HG03060 (cell line): Measurements from ENCODE around the gene NDUFB4.

Source experiments
- ATAC-seq: cut with Tn5 transposase; IDR thresholded peaks from one replicate; pipeline ENCODE4 v1.9.1; 2021; ENCODE audit warnings: low read depth, moderate number of reproducible peaks; ENCODE audit not compliant: unreplicated experiment

NDUFB4 gene

DNA sequence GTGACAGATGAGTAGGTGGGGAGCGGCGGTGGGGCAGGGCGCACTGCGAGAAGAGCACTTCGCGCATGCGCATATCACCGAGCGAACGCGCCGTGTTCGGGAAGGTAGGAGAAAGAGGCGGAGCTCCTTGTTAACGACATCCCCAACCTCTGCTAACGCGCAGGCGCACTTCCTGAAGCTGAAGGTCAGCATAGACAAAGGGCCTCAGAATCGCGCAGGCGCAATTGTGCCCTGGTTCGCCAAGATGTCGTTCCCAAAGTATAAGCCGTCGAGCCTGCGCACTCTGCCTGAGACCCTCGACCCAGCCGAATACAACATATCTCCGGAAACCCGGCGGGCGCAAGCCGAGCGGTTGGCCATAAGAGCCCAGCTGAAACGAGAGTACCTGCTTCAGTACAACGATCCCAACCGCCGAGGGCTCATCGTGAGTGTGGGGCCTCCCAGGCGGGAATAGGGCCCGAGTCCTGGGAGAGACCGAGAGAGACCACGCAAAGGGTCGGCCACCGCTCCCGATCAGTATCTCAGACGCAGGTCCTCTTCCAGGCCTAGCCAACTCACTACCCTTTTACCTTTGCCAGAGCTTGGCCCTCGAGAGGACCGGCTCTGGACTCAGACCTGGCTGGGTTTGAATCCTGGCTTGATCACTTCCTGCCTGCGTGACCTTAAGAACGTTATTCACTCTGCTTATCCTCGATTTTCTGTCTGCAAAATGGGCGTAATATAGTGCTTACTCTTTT is at the start of gene NDUFB4:
Gene NDUFB4, plus strand, starts transcription at position 221 of the 737 bp plus-strand sequence. Its CDS starts 24 bp downstream, at position 245.
- peak; percentile 95 for ATAC-seq

DNA sequence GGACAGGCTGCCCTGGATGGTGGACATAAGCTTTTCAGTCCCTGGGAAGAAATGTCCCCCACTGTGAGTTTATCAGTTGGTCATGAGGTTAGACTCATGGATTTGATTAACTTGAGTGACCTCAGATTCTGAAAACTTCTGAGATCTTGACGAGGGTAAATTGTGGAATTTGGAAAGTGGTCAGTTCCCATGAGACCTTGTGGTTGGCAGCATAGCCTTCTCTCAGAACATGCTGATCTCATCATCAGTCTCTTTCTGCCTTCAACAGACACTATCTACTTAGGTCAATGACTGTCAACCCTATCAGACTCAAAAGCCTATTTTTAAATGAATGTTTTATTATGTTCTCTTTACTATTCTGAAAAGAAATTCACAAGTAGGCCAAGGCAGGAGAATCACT is 45.6 kb upstream of the NDUFB4 start:
- ATAC-seq: no peak

DNA sequence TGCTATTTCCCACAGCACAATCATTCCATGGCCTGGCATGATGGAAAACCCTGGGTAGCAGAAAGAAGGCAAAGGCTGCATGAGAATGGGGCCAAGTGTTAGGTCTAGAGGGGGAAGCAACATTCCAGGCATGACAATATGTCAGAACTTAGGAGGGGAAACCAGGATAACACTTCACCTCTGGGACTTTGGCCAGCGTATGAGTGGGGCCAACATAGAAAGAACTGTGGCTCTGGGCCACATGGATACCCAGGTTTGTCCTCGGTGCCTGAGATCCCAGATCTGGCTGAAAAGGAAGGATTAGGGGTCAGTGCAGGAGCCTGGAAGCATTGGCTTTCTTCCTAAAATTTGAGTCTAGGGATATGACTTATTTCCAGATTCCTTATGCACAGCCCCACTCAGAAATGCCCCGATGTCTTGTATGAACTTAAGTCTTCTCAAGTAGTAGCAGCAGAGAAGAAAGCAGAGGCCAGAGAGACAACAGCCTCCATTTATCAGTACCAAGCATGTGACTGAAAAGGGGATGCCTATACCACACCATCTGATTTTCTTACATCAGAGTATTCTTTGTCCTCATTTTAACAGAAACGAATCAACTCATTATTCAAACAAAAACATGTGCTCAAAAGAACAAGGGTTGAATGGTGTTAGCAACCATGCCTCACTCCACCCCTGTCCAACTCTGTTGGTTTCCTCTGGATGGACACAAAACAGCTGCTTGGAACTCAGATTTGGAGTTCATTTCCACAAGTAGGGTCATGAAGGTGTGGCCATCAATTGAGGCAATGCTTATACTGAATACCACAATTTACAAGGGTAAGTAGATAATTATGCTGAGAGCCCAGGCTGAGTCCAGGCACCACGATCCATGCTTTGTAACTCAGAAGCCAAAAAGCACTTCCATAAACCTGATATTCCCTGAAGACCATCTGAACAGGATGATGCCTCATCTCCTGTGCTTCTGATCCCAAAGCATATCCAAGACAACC is 43.7 kb upstream of the NDUFB4 start:
- ATAC-seq: no peak

DNA sequence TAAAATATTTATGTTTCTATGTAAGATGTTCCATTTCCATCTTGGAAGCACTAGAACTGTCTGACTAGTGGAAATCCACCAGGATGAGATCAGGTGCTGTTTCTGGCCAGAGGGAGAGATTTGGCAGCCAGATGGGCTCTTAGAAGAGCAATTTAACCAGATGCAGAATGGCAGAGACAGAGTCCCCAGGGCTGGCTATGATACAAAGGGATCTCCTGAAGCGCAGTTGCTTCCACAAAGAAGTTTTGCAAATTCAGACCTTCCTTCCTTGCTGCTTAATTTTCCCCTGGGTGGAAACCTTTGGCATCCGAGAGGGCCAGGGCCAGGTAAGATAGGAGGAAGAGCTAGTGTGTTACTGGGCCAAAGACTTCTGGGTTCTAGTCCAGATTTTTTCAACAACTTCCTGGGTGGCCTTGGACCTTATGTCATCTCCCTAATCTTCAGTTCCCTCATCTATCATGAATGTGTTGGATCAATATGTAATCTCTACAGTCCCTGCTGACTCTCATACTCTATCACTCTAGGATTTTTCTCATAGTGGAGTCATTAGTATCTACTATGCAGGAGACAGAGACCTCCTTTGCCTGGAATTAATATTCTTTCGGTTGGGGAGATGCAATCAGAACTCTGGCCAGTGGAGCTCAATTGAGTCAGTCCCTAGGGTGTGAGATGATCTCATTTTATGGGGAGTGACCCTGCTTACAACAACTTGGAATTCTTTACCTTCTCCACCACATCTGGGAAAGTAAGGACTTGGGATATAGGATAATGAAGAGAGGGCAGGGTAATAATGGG is 41.1 kb upstream of the NDUFB4 start:
- ATAC-seq: no peak

DNA sequence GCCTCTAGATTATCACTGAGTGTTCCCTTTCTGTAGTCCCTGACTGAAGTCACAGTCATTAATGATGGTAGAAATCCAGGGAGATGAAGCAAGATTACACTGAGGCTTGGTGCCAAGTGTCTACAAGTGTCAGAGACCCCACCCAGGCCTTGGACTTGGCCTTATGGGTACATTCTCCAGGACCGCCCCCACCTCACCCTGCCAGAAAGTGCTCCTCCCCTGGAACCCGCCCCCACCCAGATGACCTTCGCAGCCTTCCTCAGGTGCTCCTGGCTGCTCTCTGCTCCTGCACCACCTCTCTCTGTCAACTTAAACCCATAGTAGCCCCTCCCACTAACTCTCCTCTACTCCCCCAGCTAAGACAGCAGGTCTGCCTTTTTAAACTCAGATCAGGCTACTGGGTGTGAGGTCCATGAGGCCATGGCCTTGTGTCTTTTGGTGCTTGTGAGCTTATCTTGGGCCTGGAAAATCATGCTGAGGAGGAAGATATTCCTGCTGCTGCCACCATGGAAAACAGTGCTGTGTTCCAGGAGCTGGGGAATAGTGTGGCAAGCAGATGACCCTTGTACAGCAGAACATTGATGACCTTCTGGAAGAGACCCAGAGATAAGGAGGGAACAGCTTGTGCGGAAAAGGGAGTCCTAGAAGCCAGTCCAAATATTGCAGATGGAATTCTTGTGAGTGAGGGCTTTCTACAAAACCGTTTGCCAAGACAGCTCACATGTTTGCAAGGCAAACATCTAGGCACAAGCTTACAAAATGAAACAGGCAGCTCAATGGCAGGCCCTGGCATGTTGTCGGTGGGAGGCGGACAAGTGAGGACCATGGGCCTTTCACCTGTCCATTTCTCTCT is 40.3 kb upstream of the NDUFB4 start:
- ATAC-seq: no peak

DNA sequence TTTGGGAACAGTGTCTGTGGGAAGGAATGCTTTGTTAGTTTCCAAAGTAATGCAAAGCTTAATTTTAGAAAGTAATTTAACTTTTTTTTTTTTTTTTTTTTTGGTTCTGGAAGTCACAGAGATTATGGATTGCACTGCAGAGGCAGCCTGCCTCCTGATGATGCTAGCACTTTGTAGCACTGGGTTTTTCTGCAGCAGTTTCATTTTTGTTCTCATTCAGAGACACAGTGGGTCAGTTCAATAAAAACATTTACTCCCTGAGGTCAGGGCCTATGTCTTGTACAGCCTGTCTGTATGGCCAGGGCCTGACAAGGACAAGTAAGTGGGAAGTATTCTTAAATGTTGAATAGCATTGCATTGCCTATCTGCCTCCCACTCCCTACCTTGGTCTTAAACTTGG is 39.0 kb upstream of the NDUFB4 start:
- no peak for ATAC-seq

DNA sequence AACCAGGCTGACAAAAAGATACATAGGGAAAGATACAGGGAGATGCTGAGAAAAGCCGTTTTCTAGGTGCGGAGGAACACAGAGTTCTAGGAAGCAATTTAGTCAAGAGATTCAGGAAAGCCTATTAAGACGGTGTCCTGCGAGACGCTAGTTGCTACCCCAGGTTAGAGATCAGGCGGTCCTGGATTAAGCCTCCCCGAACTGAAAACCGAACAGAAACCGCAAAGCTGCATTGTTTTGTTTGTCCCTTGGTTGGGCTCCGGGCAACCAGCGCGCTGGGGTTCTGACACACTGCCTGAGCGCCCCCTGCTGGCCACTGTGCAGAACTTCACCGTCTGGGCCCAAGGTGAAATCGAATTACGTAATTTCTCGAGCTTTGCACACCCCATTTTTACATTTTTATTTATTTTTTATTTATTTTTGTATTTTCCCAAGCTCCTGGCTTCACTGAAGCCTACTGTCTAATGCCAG is 37.3 kb upstream of the NDUFB4 start:
- peak; percentile 82 for ATAC-seq

DNA sequence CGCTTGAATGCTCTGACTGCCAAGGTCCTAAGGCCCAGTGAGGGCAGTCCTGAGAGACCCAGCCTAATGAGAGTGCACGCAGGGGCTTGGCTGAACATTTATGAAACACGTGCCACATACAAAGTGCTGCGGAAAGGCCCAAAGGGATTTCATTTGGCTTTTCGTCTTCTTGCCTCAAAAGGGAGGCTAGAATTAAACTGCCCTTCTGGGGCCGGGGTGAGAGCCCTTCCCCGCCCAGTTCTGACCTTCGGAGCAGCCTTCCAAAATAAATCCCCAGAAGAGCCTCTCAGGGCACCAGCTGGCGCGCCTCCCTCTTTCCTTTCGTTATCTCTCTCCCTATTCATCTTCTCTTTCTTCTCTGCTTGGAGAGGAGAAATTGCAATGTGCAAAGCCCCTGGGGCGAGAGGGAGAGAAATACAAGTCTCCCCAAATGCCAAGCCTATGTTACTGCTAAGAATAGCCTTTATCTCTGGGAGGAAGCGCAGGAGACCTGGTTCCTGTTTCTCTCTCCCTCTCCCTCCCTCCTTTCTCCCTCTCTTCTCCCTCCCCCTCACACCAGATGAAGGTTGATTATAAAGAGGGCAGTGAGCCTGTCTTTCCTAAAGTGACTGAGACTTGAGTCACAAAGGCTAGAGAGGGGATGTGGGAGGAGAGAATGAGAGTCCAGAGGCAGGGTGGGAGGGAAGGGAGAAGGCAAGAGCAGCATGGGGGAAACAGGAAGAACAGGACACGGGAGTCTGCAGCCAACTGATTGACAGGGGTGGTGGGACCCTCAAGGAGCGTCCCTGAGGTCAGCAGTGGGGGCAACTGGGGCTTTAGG is 36.7 kb upstream of the NDUFB4 start:
- ATAC-seq: peak; percentile 16

DNA sequence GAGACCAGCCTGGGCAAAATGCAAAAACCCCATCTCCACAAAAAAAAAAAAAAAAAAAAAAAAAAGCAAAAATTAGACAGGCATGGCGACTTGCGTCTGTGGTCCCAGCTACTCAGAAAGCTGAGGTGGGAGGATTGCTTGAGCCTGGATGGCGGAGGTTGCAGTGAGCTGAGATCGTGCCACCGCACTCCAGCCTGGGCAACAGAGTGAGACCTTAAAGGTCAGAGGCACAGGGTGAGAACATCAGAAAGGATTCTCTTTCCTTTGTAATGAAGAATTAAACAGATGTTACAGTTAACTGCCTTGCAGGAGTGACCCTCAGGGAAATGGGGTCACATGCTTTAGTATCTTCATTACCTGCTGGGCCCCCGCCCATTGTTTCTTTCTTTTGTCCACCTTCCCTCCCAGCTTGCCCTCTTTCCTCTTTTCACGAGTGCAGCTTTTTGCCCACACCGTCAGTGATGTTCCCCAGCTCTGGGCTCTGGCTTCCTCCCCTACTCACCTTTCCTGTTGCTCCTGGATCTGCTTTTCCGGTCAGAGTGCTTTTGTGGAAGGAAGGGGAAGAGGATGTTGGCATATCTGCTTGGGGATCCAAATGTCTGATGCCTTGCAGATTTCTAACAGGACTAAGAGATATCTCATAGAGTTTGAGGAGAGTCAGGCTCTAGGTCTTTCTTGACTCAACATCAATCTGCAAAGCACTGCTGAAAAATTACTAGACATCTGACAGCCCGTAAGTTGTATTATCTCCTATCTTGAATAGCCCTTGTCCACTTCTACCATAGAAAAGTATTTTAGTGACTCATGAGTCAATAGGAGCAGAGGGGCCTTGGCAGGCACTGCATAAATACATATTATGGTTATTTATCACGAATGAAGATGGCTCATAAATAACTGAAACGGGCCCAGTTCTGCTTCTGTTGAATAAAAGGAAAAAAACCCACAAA is 35.6 kb upstream of the NDUFB4 start:
- ATAC-seq: no peak

DNA sequence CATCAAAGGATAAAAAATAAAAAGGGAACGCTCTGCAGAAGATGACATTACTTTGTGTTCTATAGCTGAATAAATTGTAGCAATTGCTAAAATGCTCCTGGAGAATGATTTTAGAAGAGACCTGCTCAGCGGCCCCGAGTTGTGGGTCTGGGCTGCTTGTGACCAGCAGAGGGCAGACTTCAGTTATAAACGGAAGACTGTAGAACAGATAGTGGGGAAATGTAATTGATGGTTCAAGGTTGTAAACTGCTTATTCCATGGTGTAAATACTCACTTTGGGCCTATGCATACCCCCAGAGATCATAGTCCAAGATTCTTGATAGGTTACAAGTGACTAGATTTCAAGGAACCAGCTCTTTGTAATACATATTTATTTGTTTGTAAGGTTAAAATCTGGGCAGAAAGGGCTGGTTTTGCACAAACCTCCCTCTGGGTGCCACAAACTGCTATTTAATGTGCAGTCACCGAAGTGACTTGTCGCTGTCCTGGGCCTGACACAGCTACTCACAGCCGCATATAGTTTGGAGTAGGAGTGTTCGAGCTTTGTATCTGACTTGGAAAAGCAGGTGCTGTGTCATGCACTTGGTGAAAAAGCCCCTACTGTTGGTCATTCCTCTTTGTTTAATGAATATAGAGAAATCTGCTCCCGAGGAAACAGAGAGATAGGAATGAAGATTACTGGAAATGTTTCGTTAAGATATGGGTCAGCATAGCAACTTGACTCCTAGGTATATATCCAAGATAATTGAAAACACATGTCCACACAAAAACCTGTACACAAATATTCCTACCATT is 34.7 kb upstream of the NDUFB4 start:
- ATAC-seq: peak; percentile 37

DNA sequence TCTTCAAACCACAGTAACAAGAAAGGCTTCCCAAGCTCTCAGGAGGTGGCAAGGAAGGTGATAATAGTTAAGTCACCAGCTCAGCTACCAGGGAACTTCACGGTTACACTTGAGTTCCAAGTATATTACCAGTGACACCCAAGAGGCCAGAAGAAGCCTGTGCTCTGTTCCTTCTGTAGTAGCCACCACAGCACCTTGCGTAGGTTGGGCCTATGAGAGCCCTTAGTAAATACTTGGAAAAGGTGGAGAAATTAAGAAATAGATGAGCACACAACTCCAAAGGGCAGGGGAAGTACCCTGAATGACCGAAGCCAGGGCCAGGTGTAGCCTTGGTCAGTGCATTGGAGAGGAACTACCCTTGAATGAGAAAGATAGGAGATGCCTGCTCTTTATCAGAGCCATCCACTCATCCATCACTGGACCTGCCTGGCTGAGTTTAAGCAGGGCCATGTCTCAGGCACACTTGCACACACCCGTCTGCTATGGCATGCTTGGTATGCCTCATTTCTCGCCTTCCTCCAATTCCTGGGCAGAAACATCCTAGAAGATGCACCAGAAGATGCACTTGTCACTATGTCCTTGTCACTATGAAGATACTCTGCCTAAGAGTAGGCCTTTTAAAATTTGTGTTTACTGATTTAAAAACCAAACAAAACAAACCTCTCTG is 32.6 kb upstream of the NDUFB4 start:
- ATAC-seq: no peak

DNA sequence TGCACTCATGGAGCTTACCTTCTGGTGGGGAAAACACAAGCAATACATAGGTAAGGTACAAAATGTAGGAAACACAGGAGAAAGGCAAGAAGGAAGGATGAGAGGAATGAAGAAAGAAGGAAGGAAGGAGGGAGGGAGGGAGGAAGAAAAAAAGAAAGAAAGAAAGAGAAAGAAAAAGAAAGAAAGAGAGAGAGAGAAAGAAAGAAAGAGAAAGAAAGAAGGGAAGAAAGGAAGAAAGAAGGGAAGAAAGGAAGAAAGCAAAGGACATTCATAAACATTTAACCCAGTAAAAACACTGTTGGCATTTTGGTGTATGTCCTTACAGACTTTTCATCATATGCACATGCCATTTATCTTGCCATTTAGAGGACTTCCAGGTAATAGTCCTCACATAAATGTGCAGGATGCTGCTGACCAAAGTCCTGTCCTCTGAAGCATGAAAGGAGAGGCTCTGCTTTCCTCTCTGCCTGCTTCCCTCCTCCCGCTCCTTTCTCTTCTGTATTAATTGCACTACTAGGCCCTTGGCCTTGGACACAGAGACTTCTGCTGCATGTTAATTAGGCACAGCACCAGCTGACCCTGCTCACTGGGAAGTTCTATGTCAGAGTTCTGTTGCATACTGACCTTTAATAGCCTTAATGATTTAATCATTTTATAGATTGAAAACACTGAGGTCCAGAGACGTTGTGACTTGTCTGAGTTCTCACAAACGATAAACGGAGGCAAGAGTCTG is 29.7 kb upstream of the NDUFB4 start:
- ATAC-seq: no peak

DNA sequence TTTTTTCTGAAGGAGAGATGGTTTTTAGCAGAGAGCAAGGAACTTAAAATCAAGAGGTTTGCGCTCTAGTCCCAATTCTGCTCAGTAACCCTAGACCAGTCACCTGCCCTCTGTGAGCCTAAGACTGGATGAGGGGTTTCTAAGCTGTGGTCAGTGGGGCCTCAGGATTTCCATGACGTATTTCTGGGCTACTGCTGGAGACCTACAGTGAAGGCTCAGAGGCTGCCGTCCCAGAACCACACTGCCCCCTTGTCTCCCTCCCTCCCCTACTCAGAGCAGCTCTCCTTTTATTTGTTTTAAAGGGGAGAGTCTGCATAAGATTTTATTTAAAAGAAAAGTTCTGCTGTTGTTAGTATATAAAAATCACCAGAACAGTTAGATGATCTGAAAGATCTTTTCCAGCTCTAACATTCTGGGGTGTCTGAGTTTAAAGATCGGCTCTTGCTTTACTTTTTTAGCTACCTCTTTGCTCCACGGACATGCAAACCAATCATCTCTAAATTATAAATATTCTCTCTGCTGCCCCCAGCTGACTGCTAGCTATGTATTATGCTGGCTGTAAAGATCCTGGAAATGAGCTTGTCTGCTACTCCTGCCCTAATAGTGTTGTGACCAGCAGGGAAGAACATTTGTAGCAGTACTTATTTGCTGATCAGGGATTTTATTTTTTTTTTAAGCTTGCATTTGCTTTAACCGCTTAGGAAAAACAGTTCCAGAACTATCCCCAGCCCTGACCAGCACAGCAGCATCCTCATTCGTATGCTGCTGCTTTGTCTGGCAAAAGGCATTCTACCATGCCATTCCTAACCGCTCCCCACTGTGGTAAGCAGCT is 28.6 kb upstream of the NDUFB4 start:
- no peak for ATAC-seq

DNA sequence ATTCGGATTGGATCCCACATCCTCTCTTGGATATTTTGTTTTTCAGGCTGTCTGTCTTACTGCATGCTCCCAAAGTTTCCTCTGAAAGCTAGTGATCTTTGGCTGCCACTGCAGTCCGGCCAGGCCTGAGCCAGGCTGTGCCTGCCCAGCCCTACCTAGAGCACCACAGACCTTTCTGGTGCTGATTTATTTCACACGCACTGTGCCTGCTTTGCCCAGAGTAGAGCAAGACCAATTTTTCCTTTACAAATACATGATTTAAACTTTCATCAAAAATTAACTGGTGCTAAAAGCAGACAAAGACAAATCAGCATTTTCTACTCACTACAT is 28.0 kb upstream of the NDUFB4 start:
- ATAC-seq: no peak

DNA sequence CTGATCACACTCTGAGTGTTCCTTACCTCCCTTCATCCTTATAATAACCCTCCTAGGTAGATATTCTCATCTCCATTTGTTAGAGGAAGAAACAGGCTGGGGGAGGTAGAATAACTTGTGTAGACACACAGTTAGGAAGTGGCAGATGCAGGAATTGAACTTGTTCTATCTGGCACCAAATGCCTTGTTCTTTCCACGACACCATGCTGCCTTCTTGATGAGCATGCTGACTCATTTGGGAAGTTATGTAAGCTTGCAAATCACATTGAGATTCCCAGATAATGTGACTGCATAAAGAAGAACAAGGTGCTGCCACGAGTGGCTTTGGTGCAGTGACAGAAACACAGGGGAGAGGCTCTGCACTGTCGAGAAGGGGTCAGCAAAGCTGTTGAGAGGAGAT is 27.5 kb upstream of the NDUFB4 start:
- no peak for ATAC-seq
